WTC11 (cell line): ENCODE data around the gene TSPAN9. TPM values are rescaled to one million over a fixed set of nuclear protein-coding genes. Genes with fewer than 3 reads are reported as not detected.

ENCODE experiments used
- ATAC-seq: fragments of 200-7000 bp; cut with Tn5 transposase; 2 replicates; pipeline ENCODE4 v1.10.0; 2021; ENCODE audit warnings: mild to moderate bottlenecking, moderate library complexity
- CTCF ChIA-PET: fragments of 300-600 bp; sonication (Branson Sonifier 250); formaldehyde crosslinking; loops from one replicate; lab custom pipeline; 2021; ENCODE audit warnings: antibody characterized with exemption; lab: Charles Lee
- POLR2A ChIA-PET: fragments of 350-600 bp; sonication (Branson Sonifier 250); formaldehyde crosslinking; loops from one replicate; lab custom pipeline; 2021; ENCODE audit warnings: antibody characterized with exemption; lab: Charles Lee
- DNase-seq: peaks from one replicate; pipeline ENCODE4 v3.0.0; 2021; ENCODE audit warnings: low spot score
- H3K27ac Mint-ChIP-seq: 2 replicates; pipeline ENCODE4 v1.8.0; 2021; ENCODE audit warnings: mixed read lengths
- H3K27me3 Mint-ChIP-seq: 2 replicates; pipeline ENCODE4 v1.8.0; 2021; ENCODE audit warnings: low read depth, mild to moderate bottlenecking, moderate library complexity, mixed read lengths
- H3K36me3 Mint-ChIP-seq: 2 replicates; pipeline ENCODE4 v1.8.0; 2021; ENCODE audit warnings: mixed read lengths
- H3K4me1 Mint-ChIP-seq: 2 replicates; pipeline ENCODE4 v1.8.0; 2022; ENCODE audit warnings: mixed read lengths
- H3K4me3 Mint-ChIP-seq: 2 replicates; pipeline ENCODE4 v1.8.0; 2021; ENCODE audit warnings: mild to moderate bottlenecking, moderate library complexity, mixed read lengths
- H3K9me3 Mint-ChIP-seq: 2 replicates; pipeline ENCODE4 v1.8.0; 2021; ENCODE audit warnings: mixed read lengths
- ATF3 ChIP-seq: sonication (generic); formaldehyde crosslinking; conservative IDR thresholded peaks from 2 replicates; pipeline ENCODE4 v1.8.1; 2022; ENCODE audit warnings: mild to moderate bottlenecking, missing genetic modification reagents
- ATF6 ChIP-seq: sonication (generic); formaldehyde crosslinking; IDR thresholded peaks from 2 replicates; pipeline ENCODE4 v1.8.1; 2023; ENCODE audit warnings: mild to moderate bottlenecking, missing genetic modification reagents
- CREM ChIP-seq: sonication (generic); formaldehyde crosslinking; IDR thresholded peaks from 2 replicates; pipeline ENCODE4 v1.8.1; 2022; ENCODE audit warnings: mild to moderate bottlenecking, missing genetic modification reagents, moderate library complexity
- ELF4 ChIP-seq: sonication (generic); formaldehyde crosslinking; IDR thresholded peaks from 2 replicates; pipeline ENCODE4 v1.8.1; 2022; ENCODE audit warnings: low read depth, mild to moderate bottlenecking, moderate library complexity, missing genetic modification reagents
- EMX1 ChIP-seq: fragments of 250-450 bp; sonication (Bioruptor Pico); IDR thresholded peaks from 2 replicates; pipeline ENCODE4 v1.8.0; 2021; ENCODE audit warnings: mild to moderate bottlenecking
- FOXP1 ChIP-seq: sonication (generic); formaldehyde crosslinking; IDR thresholded peaks from 2 replicates; pipeline ENCODE4 v1.8.0; 2022; ENCODE audit warnings: missing genetic modification reagents, mild to moderate bottlenecking, moderate library complexity, borderline replicate concordance
- GTF2I ChIP-seq: fragments of 250-450 bp; sonication (Bioruptor Pico); conservative IDR thresholded peaks from 2 replicates; pipeline ENCODE4 v1.4.0; 2021; ENCODE audit warnings: mild to moderate bottlenecking
- HMGXB4 ChIP-seq: sonication (generic); formaldehyde crosslinking; IDR thresholded peaks from 2 replicates; pipeline ENCODE4 v1.8.1; 2023; ENCODE audit warnings: mild to moderate bottlenecking, moderate library complexity, missing genetic modification reagents
- NR2C2 ChIP-seq: sonication (generic); formaldehyde crosslinking; IDR thresholded peaks from 2 replicates; pipeline ENCODE4 v1.8.0; 2022; ENCODE audit warnings: mild to moderate bottlenecking, missing genetic modification reagents
- NR3C1 ChIP-seq: sonication (generic); formaldehyde crosslinking; conservative IDR thresholded peaks from 2 replicates; pipeline ENCODE4 v1.8.1; 2023; ENCODE audit warnings: low read depth, mild to moderate bottlenecking, missing genetic modification reagents
- OVOL2 ChIP-seq: fragments of 250-450 bp; sonication (Bioruptor Pico); IDR thresholded peaks from 2 replicates; pipeline ENCODE4 v1.9.0; 2021; ENCODE audit warnings: mild to moderate bottlenecking, borderline replicate concordance
- PRRX2 ChIP-seq: fragments of 250-450 bp; sonication (Bioruptor Pico); IDR thresholded peaks from 2 replicates; pipeline ENCODE4 v1.8.0; 2021; ENCODE audit warnings: mild to moderate bottlenecking
- RELA ChIP-seq: sonication (generic); formaldehyde crosslinking; IDR thresholded peaks from 2 replicates; pipeline ENCODE4 v1.8.1; 2022; ENCODE audit warnings: missing genetic modification reagents, mild to moderate bottlenecking, borderline replicate concordance
- RORB ChIP-seq: fragments of 250-450 bp; sonication (Bioruptor Pico); IDR thresholded peaks from 2 replicates; pipeline ENCODE4 v1.9.0; 2021; ENCODE audit warnings: mild to moderate bottlenecking
- SMAD4 ChIP-seq: sonication (generic); formaldehyde crosslinking; IDR thresholded peaks from 2 replicates; pipeline ENCODE4 v1.8.0; 2022; ENCODE audit warnings: mild to moderate bottlenecking, missing genetic modification reagents
- TP53 ChIP-seq: sonication (generic); formaldehyde crosslinking; IDR thresholded peaks from 2 replicates; pipeline ENCODE4 v1.8.1; 2023; ENCODE audit warnings: mild to moderate bottlenecking, missing genetic modification reagents
- ZBTB21 ChIP-seq: sonication (generic); formaldehyde crosslinking; IDR thresholded peaks from 2 replicates; pipeline ENCODE4 v1.8.1; 2023; ENCODE audit warnings: mild to moderate bottlenecking, missing genetic modification reagents, borderline replicate concordance
- ZNF121 ChIP-seq: sonication (generic); formaldehyde crosslinking; IDR thresholded peaks from 2 replicates; pipeline ENCODE4 v1.8.0; 2023; ENCODE audit warnings: missing genetic modification reagents
- ZNF138 ChIP-seq: sonication (generic); formaldehyde crosslinking; conservative IDR thresholded peaks from 2 replicates; pipeline ENCODE4 v1.8.1; 2022; ENCODE audit warnings: mild to moderate bottlenecking, moderate library complexity, missing genetic modification reagents
- ZNF232 ChIP-seq: sonication (generic); formaldehyde crosslinking; IDR thresholded peaks from 2 replicates; pipeline ENCODE4 v1.8.0; 2022; ENCODE audit warnings: mild to moderate bottlenecking, missing genetic modification reagents
- total RNA-seq: library from RNA; stranded (reverse); gene quantifications from 3 replicates; pipeline ENCODE4 v1.2.3, GENCODE V29; 2021

Gene TSPAN9
- total RNA-seq, 1 experiment from 2014 or later: 27.6 TPM

- CTCF ChIA-PET: interaction anchor here (0.7 to 1.8 kb wide), 3 partner anchors 27 to 228 kb away, joined by 3 to 13 read pairs (median 7); no protein-coding TSS in a partner anchor
- Mint-ChIP-seq H3K36me3 (peaks cover 8% of the 10 kb centered on the region; the same call in 1 of the 2 replicates), H3K27ac (peak overlapping the region; percentile 70; the same call in 1 of the 2 replicates), H3K4me3 (no peak overlapping the region), H3K9me3 (no peaks in the 10 kb centered on the region), H3K27me3 (peaks cover 6% of the 10 kb centered on the region), H3K4me1 (peaks cover 12% of the 10 kb centered on the region)
- peak; percentile 8 for DNase-seq
- POLR2A ChIA-PET: interaction anchor here (1.2 kb wide), 1 partner anchor 9 kb away, joined by 3 read pairs; no protein-coding TSS in a partner anchor
- no peak for ATAC-seq
- TF ChIP-seq OVOL2 (CRISPR knock-in tag): no peak
- TF ChIP-seq ATF6 (CRISPR knock-in tag): no peak
- TF ChIP-seq ZBTB21 (CRISPR knock-in tag): no peak
- TF ChIP-seq ZNF232: no peak
- TF ChIP-seq EMX1 (CRISPR knock-in tag): no peak
- no peak for TF ChIP-seq SMAD4 (CRISPR knock-in tag)
- no peak for TF ChIP-seq RELA (CRISPR knock-in tag)
- TF ChIP-seq FOXP1 (CRISPR knock-in tag): no peak
- TF ChIP-seq PRRX2 (CRISPR knock-in tag): no peak
- TF ChIP-seq ATF3: no peak
- no peak for TF ChIP-seq RORB (CRISPR knock-in tag)
- no peak for TF ChIP-seq TP53 (CRISPR knock-in tag)
- no peak for TF ChIP-seq ELF4
Measured at GRCh38 chr12:3046441-3047200, 30.6 kb upstream of the TSPAN9 start.

- DNase-seq (peak; percentile 10), ATAC-seq (peak; percentile 16)
- POLR2A ChIA-PET: no interaction called here
- Mint-ChIP-seq H3K4me1 (peaks cover 12% of the 10 kb centered on the region), H3K4me3 (no peak overlapping the region), H3K27ac (peak overlapping the region; percentile 8; the same call in 1 of the 2 replicates), H3K36me3 (peaks cover 4% of the 10 kb centered on the region; the same call in 1 of the 2 replicates), H3K9me3 (no peaks in the 10 kb centered on the region), H3K27me3 (peaks cover 6% of the 10 kb centered on the region)
- no peak for TF ChIP-seq ZNF121
- no peak for TF ChIP-seq NR2C2
- no peak for TF ChIP-seq ZNF138 (CRISPR knock-in tag)
- TF ChIP-seq CREM (CRISPR knock-in tag): no peak
- no peak for TF ChIP-seq NR3C1 (CRISPR knock-in tag)
- CTCF ChIA-PET: interaction anchor here (2.6 kb wide), 1 partner anchor 14 kb away, joined by 8 read pairs; no protein-coding TSS in a partner anchor
Measured at GRCh38 chr12:3047961-3048360, 29.2 kb upstream of the TSPAN9 start.

- no peaks in the 10 kb centered on the region for H3K9me3 Mint-ChIP-seq
- TF ChIP-seq ZNF121: peak; percentile 68; the same call in 1 of the 2 replicates
- 0 out of 2 replicates have a peak, but pooled peaks have one; percentile 44 for TF ChIP-seq GTF2I (CRISPR knock-in tag)
- no peak for TF ChIP-seq HMGXB4 (CRISPR knock-in tag)
- H3K36me3 Mint-ChIP-seq: peaks cover 4% of the 10 kb centered on the region; the same call in 1 of the 2 replicates
- no peak overlapping the region for H3K4me3 Mint-ChIP-seq
- ATAC-seq: no peak
- H3K27ac Mint-ChIP-seq: no peak overlapping the region
- H3K27me3 Mint-ChIP-seq: peaks cover 6% of the 10 kb centered on the region
- ChIA-PET CTCF (interaction anchor here (2.6 kb wide), 1 partner anchor 14 kb away, joined by 8 read pairs; no protein-coding TSS in a partner anchor), POLR2A (no interaction called here)
- DNase-seq: no peak
- H3K4me1 Mint-ChIP-seq: peaks cover 12% of the 10 kb centered on the region
Measured at GRCh38 chr12:3048540-3048939, 28.6 kb upstream of the TSPAN9 start.
